H9 (cell line): Measurements from ENCODE around the gene GRHPR. TPM values are rescaled to one million over a fixed set of nuclear protein-coding genes. Genes with fewer than 3 reads are reported as not detected.

Experiments
- DNase-seq: peaks from one replicate; pipeline ENCODE4 v3.0.0-alpha.2; 2017
- H2AFZ ChIP-seq: one replicate; pipeline ENCODE4 v1.6.1; 2013; ENCODE audit warnings: mild to moderate bottlenecking, low read length, control low read depth, moderate library complexity
- H2AK5ac ChIP-seq: 2 replicates; pipeline ENCODE4 v1.6.1; 2013; ENCODE audit warnings: low read length, control low read depth, mixed read lengths; ENCODE audit not compliant: insufficient read length
- H2BK120ac ChIP-seq: one replicate; pipeline ENCODE4 v1.6.1; 2013; ENCODE audit warnings: low read depth, mild to moderate bottlenecking, low read length, control low read depth, inconsistent platforms; ENCODE audit not compliant: poor library complexity, severe bottlenecking
- H2BK12ac ChIP-seq: 2 replicates; pipeline ENCODE4 v1.6.1; 2013; ENCODE audit warnings: low read length, control low read depth, mixed read lengths, low read depth; ENCODE audit not compliant: insufficient read length
- H2BK15ac ChIP-seq: 2 replicates; pipeline ENCODE4 v1.6.1; 2013; ENCODE audit warnings: low read depth, low read length, control low read depth
- H2BK20ac ChIP-seq: one replicate; pipeline ENCODE4 v1.6.1; 2013; ENCODE audit warnings: low read depth, mild to moderate bottlenecking, low read length, control low read depth, inconsistent platforms; ENCODE audit not compliant: poor library complexity, severe bottlenecking
- H2BK5ac ChIP-seq: 2 replicates; pipeline ENCODE4 v1.6.1; 2013; ENCODE audit warnings: low read length, control low read depth, mixed read lengths; ENCODE audit not compliant: insufficient read length
- H3K14ac ChIP-seq: 2 replicates; pipeline ENCODE4 v1.6.1; 2013; ENCODE audit warnings: low read length, control low read depth; ENCODE audit not compliant: insufficient read depth
- H3K18ac ChIP-seq: 2 replicates; pipeline ENCODE4 v1.6.1; 2013; ENCODE audit warnings: low read depth, mild to moderate bottlenecking, mixed read lengths, low read length, control low read depth; ENCODE audit not compliant: insufficient read length
- H3K23ac ChIP-seq: 2 replicates; pipeline ENCODE4 v1.6.1; 2013; ENCODE audit warnings: low read length, control low read depth, mixed read lengths, low read depth; ENCODE audit not compliant: insufficient read length
- H3K23me2 ChIP-seq: 2 replicates; pipeline ENCODE4 v1.6.1; 2013; ENCODE audit warnings: low read depth, mild to moderate bottlenecking, mixed read lengths, low read length, control low read depth; ENCODE audit not compliant: insufficient read length, poor library complexity, severe bottlenecking
- H3K27ac ChIP-seq: 2 replicates; pipeline ENCODE4 v1.5.1; 2013; ENCODE audit warnings: low read length, control low read depth, mixed read lengths, low read depth; ENCODE audit not compliant: insufficient read length
- H3K27me3 ChIP-seq: 2 replicates; pipeline ENCODE4 v1.6.1; 2013; ENCODE audit warnings: low read length, control low read depth, inconsistent platforms; ENCODE audit not compliant: insufficient read depth
- H3K4ac ChIP-seq: 2 replicates; pipeline ENCODE4 v1.6.1; 2013; ENCODE audit warnings: low read depth, mild to moderate bottlenecking, control low read depth, inconsistent platforms, low read length, moderate library complexity
- H3K4me1 ChIP-seq: 2 replicates; pipeline ENCODE4 v1.6.1; 2013; ENCODE audit warnings: low read length, control low read depth, inconsistent platforms; ENCODE audit not compliant: insufficient read depth
- H3K4me2 ChIP-seq: 2 replicates; pipeline ENCODE4 v1.6.1; 2013; ENCODE audit warnings: low read length, control low read depth, mixed read lengths; ENCODE audit not compliant: insufficient read length, insufficient read depth
- H3K56ac ChIP-seq: 2 replicates; pipeline ENCODE4 v1.6.1; 2013; ENCODE audit warnings: low read depth, mild to moderate bottlenecking, mixed read lengths, low read length, control low read depth; ENCODE audit not compliant: insufficient read length
- H3K79me1 ChIP-seq: 2 replicates; pipeline ENCODE4 v1.6.1; 2013; ENCODE audit warnings: low read depth, mild to moderate bottlenecking, moderate library complexity, low read length, control low read depth, inconsistent platforms; ENCODE audit not compliant: insufficient read depth, poor library complexity, severe bottlenecking
- H3K79me2 ChIP-seq: 2 replicates; pipeline ENCODE4 v1.6.1; 2013; ENCODE audit warnings: low read length, control low read depth, inconsistent platforms; ENCODE audit not compliant: insufficient read depth
- H3K9ac ChIP-seq: 2 replicates; pipeline ENCODE4 v1.6.1; 2013; ENCODE audit warnings: low read length, control low read depth, mixed read lengths; ENCODE audit not compliant: insufficient read length; ENCODE audit errors: extremely low read depth
- H3K9me3 ChIP-seq: one replicate; pipeline ENCODE4 v1.6.1; 2013; ENCODE audit warnings: low read depth, low read length, inconsistent platforms; ENCODE audit not compliant: control insufficient read depth
- H3T11ph ChIP-seq: one replicate; pipeline ENCODE4 v1.6.1; 2013; ENCODE audit warnings: mild to moderate bottlenecking, low read length, control low read depth, inconsistent platforms
- H4K20me1 ChIP-seq: one replicate; pipeline ENCODE4 v1.6.1; 2013; ENCODE audit not compliant: control insufficient read depth, insufficient read length, insufficient read depth
- H4K5ac ChIP-seq: 2 replicates; pipeline ENCODE4 v1.6.1; 2013; ENCODE audit warnings: low read depth, mild to moderate bottlenecking, mixed read lengths, low read length, control low read depth; ENCODE audit not compliant: insufficient read length
- H4K8ac ChIP-seq: replicated peaks from 2 replicates; pipeline ENCODE4 v1.6.1; 2013; ENCODE audit warnings: low read length, control low read depth, mixed read lengths, low read depth; ENCODE audit not compliant: insufficient read length
- H4K91ac ChIP-seq: 2 replicates; pipeline ENCODE4 v1.6.1; 2013; ENCODE audit warnings: low read depth, mild to moderate bottlenecking, moderate library complexity, mixed read lengths, low read length, control low read depth; ENCODE audit not compliant: insufficient read length
- H3K27ac Mint-ChIP-seq, 3 experiments: 2 replicates in 2 of 3; 3 replicates in 1 of 3; pipeline ENCODE4 v1.8.0; 2020 to 2021; ENCODE audit warnings: mixed read lengths in 3 of 3, mild to moderate bottlenecking in 1 of 3, moderate library complexity in 1 of 3
- H3K27me3 Mint-ChIP-seq: 2 replicates; pipeline ENCODE4 v1.8.0; 2021; ENCODE audit warnings: low read depth, mild to moderate bottlenecking, moderate library complexity, mixed read lengths
- H3K36me3 Mint-ChIP-seq, 3 experiments: 2 replicates in 2 of 3; 3 replicates in 1 of 3; pipeline ENCODE4 v1.8.0; 2020 to 2021; ENCODE audit warnings: low read depth in 3 of 3, mixed read lengths in 3 of 3; ENCODE audit not compliant: insufficient read depth in 1 of 3
- H3K4me1 Mint-ChIP-seq, 2 experiments: 2 replicates each; pipeline ENCODE4 v1.8.0; 2020; ENCODE audit warnings: mixed read lengths in 2 of 2
- H3K4me3 Mint-ChIP-seq, 2 experiments: 2 replicates in 1 of 2; 3 replicates in 1 of 2; pipeline ENCODE4 v1.8.0; 2020 to 2021; ENCODE audit warnings: mild to moderate bottlenecking in 2 of 2, mixed read lengths in 2 of 2, moderate library complexity in 1 of 2
- H3K9me3 Mint-ChIP-seq, 2 experiments: 2 replicates in 1 of 2; 3 replicates in 1 of 2; pipeline ENCODE4 v1.8.0; 2020; ENCODE audit warnings: mild to moderate bottlenecking in 2 of 2, mixed read lengths in 2 of 2, moderate library complexity in 1 of 2
- CTCF ChIP-seq: fragments of 200-600 bp; sonication (generic); conservative IDR thresholded peaks from 3 replicates; pipeline ENCODE4 v1.8.0; 2021; ENCODE audit warnings: antibody characterized with exemption, mild to moderate bottlenecking
- WGBS: extraction: QIAGEN DNeasy Blood & Tissue Kit; methylation state at CpG from one replicate; pipeline ENCODE4 v1.1.7; 2013; ENCODE audit warnings: missing lambda C conversion rate, low lambda C conversion rate, mixed read lengths; ENCODE audit not compliant: insufficient read length; ENCODE audit errors: extremely low coverage; 5-methylcytosine and 5-hydroxymethylcytosine counted together
- total RNA-seq: library from RNA; stranded (reverse); gene quantifications from 2 replicates; pipeline ENCODE4 v1.2.1, GENCODE V29; 2021

The GRHPR gene
- total RNA-seq, 1 experiment from 2014 or later, result 97.9 TPM

DNA sequence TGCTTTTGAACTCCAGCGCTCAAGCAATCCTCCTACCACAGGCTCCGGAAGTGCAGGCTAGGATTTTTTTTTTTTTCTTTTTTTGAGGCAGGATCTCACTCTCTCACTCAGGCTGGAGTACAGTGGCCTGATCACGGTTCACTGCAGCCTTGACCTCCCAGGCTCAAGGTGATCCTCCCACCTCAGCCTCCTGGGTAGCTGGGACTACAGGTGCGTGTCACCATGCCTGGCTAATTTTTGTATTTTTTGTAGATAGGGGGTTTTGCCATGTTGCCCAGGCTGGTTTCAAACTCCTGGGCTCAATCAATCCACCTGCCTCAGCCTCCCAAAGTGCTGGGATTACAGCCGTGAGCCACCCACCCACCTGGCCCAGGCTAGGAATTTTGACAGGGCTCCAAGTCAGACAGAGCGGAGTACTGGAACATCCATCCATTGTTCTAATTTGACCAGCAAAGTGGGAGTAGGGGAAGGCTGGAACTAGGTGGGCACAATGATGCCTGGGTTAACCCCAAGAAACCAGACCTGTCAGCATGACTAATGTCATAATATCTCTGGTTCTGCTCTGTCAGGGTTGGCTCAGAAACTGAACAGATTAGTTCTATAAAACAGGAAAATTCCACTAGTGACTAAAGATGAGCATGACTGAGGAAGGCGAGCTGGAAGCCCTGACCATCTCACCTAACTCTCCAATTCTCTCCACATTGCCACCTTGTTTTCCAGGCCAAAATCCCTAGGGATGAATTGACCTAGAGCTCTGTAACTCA is 33.6 kb downstream of the GRHPR start:
- Histone ChIP-seq H3K56ac (no peak overlapping the region), H3K23ac (no peak overlapping the region), H2BK120ac (no peak overlapping the region), H3K79me1 (peaks cover 6% of the 10 kb centered on the region), H3K14ac (no peak overlapping the region), H4K5ac (no peak overlapping the region), H4K8ac (no peak overlapping the region), H4K91ac (no peak overlapping the region), H4K20me1 (no peaks in the 10 kb centered on the region), H2AFZ (no peak overlapping the region), H3K27ac (no peak overlapping the region), H3K27me3 (no peaks in the 10 kb centered on the region), H3K4me1 (no peaks in the 10 kb centered on the region), H2AK5ac (no peak overlapping the region), H3K4ac (no peak overlapping the region), H3T11ph (no peak overlapping the region), H2BK15ac (no peak overlapping the region), H2BK20ac (no peak overlapping the region), H3K9me3 (no peaks in the 10 kb centered on the region), H3K4me2 (no peak overlapping the region), H3K9ac (no peak overlapping the region), H2BK5ac (no peak overlapping the region), H2BK12ac (no peak overlapping the region), H3K18ac (no peak overlapping the region), H3K79me2 (peaks cover 28% of the 10 kb centered on the region), H3K23me2 (no peaks in the 10 kb centered on the region)
- Mint-ChIP-seq H3K36me3 (peaks cover 19 to 27% (median 24%) of the 10 kb centered on the region in 3 experiments), H3K4me3 (no peak overlapping the region), H3K27ac (0 out of 7 replicates have a peak overlapping the region, but pooled peaks of 1 of the 3 experiments have one; percentile 23), H3K27me3 (0 out of 2 replicates have a peak, but pooled peaks cover 2% of the 10 kb centered on the region), H3K9me3 (peaks cover 3 to 9% of the 10 kb centered on the region in 2 experiments; a peak in 3 of 5 replicates), H3K4me1 (peaks cover 24 to 30% of the 10 kb centered on the region in 2 experiments)
- TF ChIP-seq CTCF, result no peak
- no peak for DNase-seq
- WGBS, result no CpG with 5 or more reads among the region's 7 CpGs
